Umbilical cord (tissue), 1 donor: ENCODE data around the gene TRIM40. TPM values are rescaled to one million over a fixed set of nuclear protein-coding genes. Genes with fewer than 3 reads are reported as not detected.

ENCODE experiments used
- total RNA-seq: library from RNA; depleted of rRNA; stranded (reverse); fragments of >200 nt; gene quantifications from one replicate; pipeline ENCODE4 v1.2.3, GENCODE V29; 2014; ENCODE audit warnings: low replicate concordance; ENCODE audit not compliant: insufficient read depth

TRIM40 gene
- total RNA-seq, 1 donor from 2014 or later = 0.48 TPM

Other genes starting within 250 kb of the TRIM40 start
- gene HLA-A, start 193.6 kb upstream of the TRIM40 start, total RNA-seq = 206 TPM
- 27.7 TPM for gene POLR1H, start 74.9 kb upstream of the TRIM40 start, total RNA-seq
- gene PPP1R11, start 68.9 kb upstream of the TRIM40 start, total RNA-seq = 8.9 TPM
- gene RNF39, start 60.4 kb upstream of the TRIM40 start, total RNA-seq = 1.7 TPM
- 1.7 TPM for gene TRIM31, start 23.1 kb upstream of the TRIM40 start, total RNA-seq
- 4.3 TPM for gene TRIM10, start 25.1 kb downstream of the TRIM40 start, total RNA-seq
- gene TRIM15, start 27.4 kb downstream of the TRIM40 start, total RNA-seq = 0.48 TPM
- 15.6 TPM for gene TRIM26, start 77.3 kb downstream of the TRIM40 start, total RNA-seq
- 5.5 TPM for gene TRIM39, start 190.8 kb downstream of the TRIM40 start, total RNA-seq
- 30.6 TPM for gene RPP21, start 209.0 kb downstream of the TRIM40 start, total RNA-seq